CD4-positive, alpha-beta T cell (primary cell): ENCODE results near the gene DEFB119. TPM values are rescaled to one million over a fixed set of nuclear protein-coding genes. Genes with fewer than 3 reads are reported as not detected.

Experiments
- ATAC-seq: fragments of 200-7000 bp; cut with Tn5 transposase; one replicate; pipeline ENCODE4 v1.10.0; 2022; ENCODE audit warnings: mild to moderate bottlenecking; ENCODE audit not compliant: poor library complexity
- CTCF ChIA-PET: fragments of 350-600 bp; sonication (Branson Sonifier 250); formaldehyde crosslinking; loops from one replicate; lab custom pipeline; 2021; ENCODE audit warnings: antibody characterized with exemption, inconsistent platforms; lab: Charles Lee
- POLR2A ChIA-PET: fragments of 350-600 bp; sonication (Branson Sonifier 250); formaldehyde crosslinking; loops from one replicate; lab custom pipeline; 2021; ENCODE audit warnings: antibody characterized with exemption, inconsistent platforms; lab: Charles Lee
- DNase-seq, 14 experiments: peaks; one replicate each; pipeline ENCODE4 v3.0.0-alpha.2; 2013 to 2020; ENCODE audit warnings: mixed read lengths in 2 of 14
- H3K27ac ChIP-seq, 2 donors: one replicate each; pipeline versions ENCODE4 v1.5.1 to v1.7.0; 2013; ENCODE audit warnings: low read length in 2 of 2, low read depth in 1 of 2, mild to moderate bottlenecking in 1 of 2
- H3K27me3 ChIP-seq, 2 experiments: 1 replicate in 1 of 2; 2 replicates in 1 of 2; pipeline versions ENCODE4 v1.6.1 to v1.7.0; 2013; ENCODE audit warnings: low read length in 2 of 2, control low read depth in 1 of 2, mild to moderate bottlenecking in 1 of 2, moderate library complexity in 1 of 2; ENCODE audit not compliant: insufficient read depth in 2 of 2, control insufficient read depth in 1 of 2
- H3K36me3 ChIP-seq: one replicate; pipeline ENCODE4 v1.6.1; 2013; ENCODE audit warnings: low read length, control low read depth; ENCODE audit not compliant: insufficient read depth
- H3K4me1 ChIP-seq: one replicate; pipeline ENCODE4 v1.6.1; 2013; ENCODE audit warnings: low read length, control low read depth; ENCODE audit not compliant: insufficient read depth
- H3K4me3 ChIP-seq: one replicate; pipeline ENCODE4 v1.5.1; 2013; ENCODE audit warnings: mild to moderate bottlenecking, low read length, moderate library complexity
- H3K9me3 ChIP-seq, 2 experiments: 1 replicate in 1 of 2; 2 replicates in 1 of 2; pipeline versions ENCODE4 v1.6.1 to v1.7.0; 2013; ENCODE audit warnings: low read length in 2 of 2, mild to moderate bottlenecking in 2 of 2, control low read depth in 1 of 2, moderate library complexity in 1 of 2; ENCODE audit not compliant: control insufficient read depth in 1 of 2, insufficient read depth in 1 of 2
- H3K27ac Mint-ChIP-seq: one replicate; pipeline ENCODE4 v1.8.0; 2020; ENCODE audit warnings: mixed read lengths
- H3K27me3 Mint-ChIP-seq: one replicate; pipeline ENCODE4 v1.8.0; 2021; ENCODE audit warnings: mixed read lengths
- H3K36me3 Mint-ChIP-seq: one replicate; pipeline ENCODE4 v1.8.0; 2021; ENCODE audit warnings: low read depth, mixed read lengths
- H3K4me1 Mint-ChIP-seq: one replicate; pipeline ENCODE4 v1.8.0; 2021; ENCODE audit warnings: low read depth, mixed read lengths
- H3K4me3 Mint-ChIP-seq: one replicate; pipeline ENCODE4 v1.8.0; 2020; ENCODE audit warnings: mild to moderate bottlenecking, mixed read lengths
- H3K9me3 Mint-ChIP-seq: one replicate; pipeline ENCODE4 v1.8.0; 2020; ENCODE audit warnings: mixed read lengths
- intact Hi-C, 2 experiments: fragments of 100-400 bp; cut with DNase I in 1 of 2; cut with micrococcal nuclease in 1 of 2; formaldehyde crosslinking; loops; one replicate each; pipeline versions ENCODE4 v1.15.1 to v1.9.0; 2023 to 2025; cut with DNase I, micrococcal nuclease
- total RNA-seq, 174 experiments: library from RNA in 2 of 174; stranded (reverse) in 2 of 174; gene quantifications; one replicate each; pipeline ENCODE4 v1.2.3 and lab custom pipeline; 2021 to 2026
- TF ChIP-seq, protein P1 (sequence below): fragments of 200-600 bp; IDR thresholded peaks from one replicate; pipeline ENCODE4 v1.8.0; 2022; ENCODE audit warnings: antibody characterized with exemption, mild to moderate bottlenecking

Gene DEFB119
- total RNA-seq, 2 experiments from 2014 or later, result not detected

GRCh38 chr20:31414381-31414780, 24.0 kb upstream of the DEFB119 start:
- no peak overlapping the region for H3K27ac Mint-ChIP-seq
- Histone ChIP-seq H3K27me3 (peaks cover 0 to 3% of the 10 kb centered on the region in 2 experiments), H3K4me3 (no peak overlapping the region), H3K36me3 (no peaks in the 10 kb centered on the region), H3K9me3 (no peaks in the 10 kb centered on the region), H3K27ac (no peak overlapping the region), H3K4me1 (no peaks in the 10 kb centered on the region)
- ChIA-PET POLR2A (no interaction called here), CTCF (no interaction called here)
- H3K27me3 Mint-ChIP-seq, result peaks cover 25% of the 10 kb centered on the region
- no peak overlapping the region for H3K4me3 Mint-ChIP-seq
- ATAC-seq, result no peak
- no peaks in the 10 kb centered on the region for H3K4me1 Mint-ChIP-seq
- intact Hi-C loops, result no loop called here
- TF ChIP-seq, protein P1, sequence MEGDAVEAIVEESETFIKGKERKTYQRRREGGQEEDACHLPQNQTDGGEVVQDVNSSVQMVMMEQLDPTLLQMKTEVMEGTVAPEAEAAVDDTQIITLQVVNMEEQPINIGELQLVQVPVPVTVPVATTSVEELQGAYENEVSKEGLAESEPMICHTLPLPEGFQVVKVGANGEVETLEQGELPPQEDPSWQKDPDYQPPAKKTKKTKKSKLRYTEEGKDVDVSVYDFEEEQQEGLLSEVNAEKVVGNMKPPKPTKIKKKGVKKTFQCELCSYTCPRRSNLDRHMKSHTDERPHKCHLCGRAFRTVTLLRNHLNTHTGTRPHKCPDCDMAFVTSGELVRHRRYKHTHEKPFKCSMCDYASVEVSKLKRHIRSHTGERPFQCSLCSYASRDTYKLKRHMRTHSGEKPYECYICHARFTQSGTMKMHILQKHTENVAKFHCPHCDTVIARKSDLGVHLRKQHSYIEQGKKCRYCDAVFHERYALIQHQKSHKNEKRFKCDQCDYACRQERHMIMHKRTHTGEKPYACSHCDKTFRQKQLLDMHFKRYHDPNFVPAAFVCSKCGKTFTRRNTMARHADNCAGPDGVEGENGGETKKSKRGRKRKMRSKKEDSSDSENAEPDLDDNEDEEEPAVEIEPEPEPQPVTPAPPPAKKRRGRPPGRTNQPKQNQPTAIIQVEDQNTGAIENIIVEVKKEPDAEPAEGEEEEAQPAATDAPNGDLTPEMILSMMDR, result no peak
- H3K36me3 Mint-ChIP-seq, result no peaks in the 10 kb centered on the region
- no peak for DNase-seq
- no peaks in the 10 kb centered on the region for H3K9me3 Mint-ChIP-seq

GRCh38 chr20:31410011-31410410, 19.6 kb upstream of the DEFB119 start:
- TF ChIP-seq, protein P1, result no peak
- Mint-ChIP-seq H3K4me3 (no peak overlapping the region), H3K36me3 (no peaks in the 10 kb centered on the region), H3K27ac (no peak overlapping the region), H3K4me1 (no peaks in the 10 kb centered on the region), H3K9me3 (no peaks in the 10 kb centered on the region), H3K27me3 (peaks cover 25% of the 10 kb centered on the region)
- DNase-seq (no peak), ATAC-seq (no peak)
- no peak overlapping the region for H3K4me3 ChIP-seq
- POLR2A ChIA-PET, result no interaction called here
- CTCF ChIA-PET, result no interaction called here
- intact Hi-C loops, result no loop called here
- H3K36me3 ChIP-seq, result no peaks in the 10 kb centered on the region
- no peaks in the 10 kb centered on the region for H3K4me1 ChIP-seq
- peaks cover 0 to 2% of the 10 kb centered on the region in 2 experiments for H3K27me3 ChIP-seq
- no peak overlapping the region for H3K27ac ChIP-seq
- H3K9me3 ChIP-seq, result no peaks in the 10 kb centered on the region

DNA sequence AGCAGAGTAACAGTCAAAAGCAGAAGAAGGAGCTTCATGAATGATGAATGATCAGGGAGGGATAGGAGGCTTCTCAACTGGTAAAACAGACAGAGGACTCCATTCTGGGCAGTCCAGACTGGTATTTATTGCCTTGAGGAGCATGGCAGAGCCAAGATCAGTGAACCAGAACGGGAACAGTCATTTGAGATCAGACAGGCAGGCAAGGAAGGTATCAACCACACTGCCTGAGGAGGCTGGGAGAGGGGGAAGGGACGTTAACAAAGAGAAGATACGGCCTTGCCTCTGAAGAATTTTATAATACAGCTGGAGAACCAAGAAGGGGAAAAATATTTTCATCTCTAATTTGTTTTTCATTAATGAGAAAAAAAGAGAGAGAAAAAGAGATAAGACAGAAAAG, 15.7 kb upstream of the DEFB119 start, which contains the start of gene DEFB121:
DEFB121 (minus strand) TSS at position 101 of the 400 bp plus-strand sequence; CDS start at position 38, 63 bp downstream.
- H3K4me3 ChIP-seq, result no peak within 1 kb of the TSS
- H3K27ac Mint-ChIP-seq, result no peak within 1 kb of the TSS
- no peaks in the 10 kb centered on the region for H3K36me3 Mint-ChIP-seq
- ChIA-PET POLR2A (no interaction called here), CTCF (no interaction called here)
- DNase-seq (no peak), ATAC-seq (no peak)
- H3K4me3 Mint-ChIP-seq, result no peak within 1 kb of the TSS
- TF ChIP-seq, protein P1, result no peak
- H3K9me3 Mint-ChIP-seq, result no peaks in the 10 kb centered on the region
- H3K27ac ChIP-seq, result no peak within 1 kb of the TSS
- peaks cover 16% of the 10 kb centered on the region for H3K27me3 Mint-ChIP-seq
- H3K27me3 ChIP-seq, result peaks cover 0 to 2% of the 10 kb centered on the region in 2 experiments
- intact Hi-C loops, result no loop called here
- H3K4me1 ChIP-seq, result no peaks in the 10 kb centered on the region
- H3K4me1 Mint-ChIP-seq, result no peaks in the 10 kb centered on the region
- no peaks in the 10 kb centered on the region for H3K9me3 ChIP-seq
- H3K36me3 ChIP-seq, result no peaks in the 10 kb centered on the region
